Activated naive CD8-positive, alpha-beta T cell treated with anti-CD3 and anti-CD28 coated beads, Interleukin-2, amount 10 ng/mL, durations not matched to agents 7 days and 5 days (primary cell): ENCODE results near the gene RFC2. TPM values are rescaled to one million over a fixed set of nuclear protein-coding genes. Genes with fewer than 3 reads are reported as not detected.

Source experiments
- ATAC-seq: fragments of 150-1000 bp; cut with Tn5 transposase; one replicate; pipeline ENCODE4 v1.10.0; 2021; ENCODE audit warnings: low read depth, moderate library complexity
- POLR2A ChIA-PET: fragments of 350-600 bp; sonication (Branson Sonifier 250); formaldehyde crosslinking; loops from one replicate; lab custom pipeline; 2021; ENCODE audit warnings: antibody characterized with exemption; lab: Charles Lee
- DNase-seq: peaks from one replicate; pipeline ENCODE4 v3.0.0; 2021
- H3K27ac Mint-ChIP-seq: one replicate; pipeline ENCODE4 v1.8.0; 2022; ENCODE audit warnings: mild to moderate bottlenecking, mixed read lengths
- H3K27me3 Mint-ChIP-seq: one replicate; pipeline ENCODE4 v1.8.0; 2022; ENCODE audit warnings: mild to moderate bottlenecking, moderate library complexity, mixed read lengths
- H3K36me3 Mint-ChIP-seq: one replicate; pipeline ENCODE4 v1.8.0; 2021; ENCODE audit warnings: mild to moderate bottlenecking, mixed read lengths
- H3K4me1 Mint-ChIP-seq: one replicate; pipeline ENCODE4 v1.8.0; 2021; ENCODE audit warnings: mixed read lengths
- H3K4me3 Mint-ChIP-seq: one replicate; pipeline ENCODE4 v1.8.0; 2022; ENCODE audit warnings: mild to moderate bottlenecking, moderate library complexity, mixed read lengths
- H3K9me3 Mint-ChIP-seq: one replicate; pipeline ENCODE4 v1.8.0; 2021; ENCODE audit warnings: mixed read lengths
- microRNA-seq: library from miRNA; unstranded; fragments of <30 nt; microRNA quantifications from one replicate; pipeline ENCODE4 v1.2.0, GENCODE V29; 2022
- total RNA-seq, 2 experiments: library from RNA; stranded (reverse); gene quantifications; one replicate each; pipeline ENCODE4 v1.2.3, GENCODE V29; 2021

RFC2 gene
- total RNA-seq, 2 experiments from 2014 or later = 53.0 to 56.6 TPM

- no peak for ATAC-seq
- peaks cover 54% of the 10 kb centered on the region for H3K4me1 Mint-ChIP-seq
- no peaks in the 10 kb centered on the region for H3K27me3 Mint-ChIP-seq
- no peak overlapping the region for H3K4me3 Mint-ChIP-seq
- H3K27ac Mint-ChIP-seq = peak overlapping the region; percentile 49
- DNase-seq = no peak
- no peaks in the 10 kb centered on the region for H3K9me3 Mint-ChIP-seq
- POLR2A ChIA-PET = interaction anchor here (0.5 to 1.7 kb wide), 3 partner anchors 11 to 115 kb away, joined by 3 to 4 read pairs (median 4); no protein-coding TSS in a partner anchor
- peaks cover 13% of the 10 kb centered on the region for H3K36me3 Mint-ChIP-seq
Observed at GRCh38 chr7:74182453-74183090, 71.6 kb downstream of the RFC2 start.

- POLR2A ChIA-PET = interaction anchor here (0.5 to 0.9 kb wide), 2 partner anchors 9 to 25 kb away, joined by 3 to 4 read pairs; no protein-coding TSS in a partner anchor
- ATAC-seq (no peak), DNase-seq (no peak)
- H3K4me3 Mint-ChIP-seq = no peak overlapping the region
- no peaks in the 10 kb centered on the region for H3K27me3 Mint-ChIP-seq
- no peaks in the 10 kb centered on the region for H3K9me3 Mint-ChIP-seq
- H3K4me1 Mint-ChIP-seq = peaks cover 57% of the 10 kb centered on the region
- no peak overlapping the region for H3K27ac Mint-ChIP-seq
- peaks cover 13% of the 10 kb centered on the region for H3K36me3 Mint-ChIP-seq
Observed at GRCh38 chr7:74181821-74182220, 72.4 kb downstream of the RFC2 start.

Small RNAs within 50 kb of the gene (microRNA-seq; reads per million reads assigned to microRNA genes)
- 6,180 reads per million, percentile 92 among the genes with 10 or more reads in this experiment for gene MIR590

Other genes with a start within 250 kb of the RFC2 start
- not detected for gene ELN, start 226.2 kb downstream of the RFC2 start, total RNA-seq
- 10 to 100 TPM; 33.3 to 36.2 TPM for gene LIMK1, start 170.6 kb downstream of the RFC2 start, total RNA-seq
- gene EIF4H, start 80.0 kb downstream of the RFC2 start, total RNA-seq = 100 to 1,000 TPM; 264 to 270 TPM
- gene LAT2, start 44.4 kb downstream of the RFC2 start, total RNA-seq = 10 to 100 TPM; 21.4 to 22.9 TPM
- 1 to 10 TPM; 3.0 to 3.8 TPM for gene CLIP2, start 35.0 kb upstream of the RFC2 start, total RNA-seq
- gene GTF2IRD1, start 199.5 kb upstream of the RFC2 start, total RNA-seq = 1 to 10 TPM in 1 of 2 experiments, under 1 TPM in 1; 0.34 to 1.3 TPM